Osteoblast (primary cell): ENCODE results near the gene MFSD2B. TPM values are rescaled to one million over a fixed set of nuclear protein-coding genes. Genes with fewer than 3 reads are reported as not detected.

Source experiments
- DNase-seq: peaks from one replicate; pipeline ENCODE4 v3.0.0; 2011; ENCODE audit warnings: low spot score, mixed read lengths; ENCODE audit not compliant: insufficient read length; ENCODE audit errors: missing footprints
- H2AFZ ChIP-seq: 2 replicates; pipeline ENCODE4 v1.6.0; 2011; ENCODE audit warnings: mild to moderate bottlenecking, low read length
- H3K27ac ChIP-seq: 2 replicates; pipeline ENCODE4 v1.5.1; 2011; ENCODE audit warnings: mild to moderate bottlenecking, low read depth, low read length, moderate library complexity
- H3K27me3 ChIP-seq: 2 replicates; pipeline ENCODE4 v1.6.0; 2012; ENCODE audit warnings: mild to moderate bottlenecking, control low read depth, inconsistent platforms, low read length, moderate library complexity; ENCODE audit not compliant: insufficient read depth
- H3K36me3 ChIP-seq: 2 replicates; pipeline ENCODE4 v1.5.1; 2011; ENCODE audit warnings: mild to moderate bottlenecking, low read length, control low read depth, moderate library complexity; ENCODE audit not compliant: insufficient read depth
- H3K4me1 ChIP-seq: 2 replicates; pipeline ENCODE4 v1.5.1; 2011; ENCODE audit warnings: mild to moderate bottlenecking, low read length, control low read depth, moderate library complexity; ENCODE audit not compliant: insufficient read depth
- H3K4me2 ChIP-seq: 2 replicates; pipeline ENCODE4 v1.6.0; 2011; ENCODE audit warnings: mild to moderate bottlenecking, low read length; ENCODE audit not compliant: insufficient read depth
- H3K4me3 ChIP-seq: fragments of 200-600 bp; sonication (generic); 3 replicates; pipeline ENCODE4 v1.5.1; 2012; ENCODE audit warnings: mild to moderate bottlenecking, low read length, inconsistent platforms; ENCODE audit not compliant: insufficient read depth
- H3K79me2 ChIP-seq: 2 replicates; pipeline ENCODE4 v1.6.0; 2012; ENCODE audit warnings: mild to moderate bottlenecking, low read length, control low read depth, inconsistent platforms; ENCODE audit not compliant: insufficient read depth
- H3K9me3 ChIP-seq: 2 replicates; pipeline ENCODE4 v1.5.1; 2011; ENCODE audit warnings: low read depth, low read length, control low read depth
- H4K20me1 ChIP-seq: 2 replicates; pipeline ENCODE4 v1.6.0; 2012; ENCODE audit warnings: mild to moderate bottlenecking, low read length, control low read depth; ENCODE audit not compliant: insufficient read depth
- CTCF ChIP-seq: IDR thresholded peaks from 2 replicates; pipeline ENCODE4 v1.5.1; 2011; ENCODE audit warnings: mild to moderate bottlenecking, low read depth, low read length, moderate library complexity; ENCODE audit errors: extremely low read depth
- total RNA-seq: library from RNA; depleted of rRNA; stranded (reverse); fragments of >200 nt; gene quantifications from 2 replicates; pipeline ENCODE4 v1.2.3, GENCODE V29; 2012

MFSD2B gene
- total RNA-seq, 1 donor = 0.36 TPM

GRCh38 chr2:24008672-24009366 lies 1.1 kb upstream of the MFSD2B start:
- H3K4me1 ChIP-seq = peaks cover 10% of the 10 kb centered on the region
- H3K4me2 ChIP-seq = peak overlapping the region; percentile 84
- peak overlapping the region; percentile 54 for H3K4me3 ChIP-seq
- H3K9me3 ChIP-seq = no peaks in the 10 kb centered on the region
- H3K79me2 ChIP-seq = no peaks in the 10 kb centered on the region
- no peak for DNase-seq
- TF ChIP-seq CTCF = no peak
- no peaks in the 10 kb centered on the region for H4K20me1 ChIP-seq
- no peak overlapping the region for H3K27ac ChIP-seq
- no peaks in the 10 kb centered on the region for H3K27me3 ChIP-seq
- H2AFZ ChIP-seq = no peak overlapping the region
- no peaks in the 10 kb centered on the region for H3K36me3 ChIP-seq

- H3K9me3 ChIP-seq = no peaks in the 10 kb centered on the region
- no peak for DNase-seq
- TF ChIP-seq CTCF = no peak
- H2AFZ ChIP-seq = peak overlapping the region; percentile 6
- H3K27me3 ChIP-seq = no peaks in the 10 kb centered on the region
- H3K36me3 ChIP-seq = no peaks in the 10 kb centered on the region
- no peak overlapping the region for H3K27ac ChIP-seq
- no peaks in the 10 kb centered on the region for H3K79me2 ChIP-seq
- no peaks in the 10 kb centered on the region for H4K20me1 ChIP-seq
- H3K4me2 ChIP-seq = peak overlapping the region; percentile 84
- peaks cover 10% of the 10 kb centered on the region for H3K4me1 ChIP-seq
- H3K4me3 ChIP-seq = peak overlapping the region; percentile 70
These were observed 562 bp upstream of the MFSD2B start for GRCh38 chr2:24009367-24009679.

GRCh38 chr2:24010477-24011249 lies 778 bp downstream of the MFSD2B start:
- H3K79me2 ChIP-seq = no peaks in the 10 kb centered on the region
- TF ChIP-seq CTCF = no peak
- peak overlapping the region; percentile 84 for H3K4me2 ChIP-seq
- no peaks in the 10 kb centered on the region for H3K36me3 ChIP-seq
- H3K27me3 ChIP-seq = no peaks in the 10 kb centered on the region
- peaks cover 18% of the 10 kb centered on the region for H3K4me1 ChIP-seq
- H3K27ac ChIP-seq = no peak overlapping the region
- H3K4me3 ChIP-seq = peak overlapping the region; percentile 70
- no peak for DNase-seq
- no peaks in the 10 kb centered on the region for H3K9me3 ChIP-seq
- peak overlapping the region; percentile 51 for H2AFZ ChIP-seq
- no peaks in the 10 kb centered on the region for H4K20me1 ChIP-seq

GRCh38 chr2:24011250-24012104 lies 1.6 kb downstream of the MFSD2B start:
- peaks cover 26% of the 10 kb centered on the region for H3K4me1 ChIP-seq
- H4K20me1 ChIP-seq = no peaks in the 10 kb centered on the region
- H3K9me3 ChIP-seq = no peaks in the 10 kb centered on the region
- no peaks in the 10 kb centered on the region for H3K36me3 ChIP-seq
- H3K79me2 ChIP-seq = no peaks in the 10 kb centered on the region
- H3K4me2 ChIP-seq = no peak overlapping the region
- H2AFZ ChIP-seq = no peak overlapping the region
- H3K27ac ChIP-seq = no peak overlapping the region
- H3K27me3 ChIP-seq = no peaks in the 10 kb centered on the region
- H3K4me3 ChIP-seq = no peak overlapping the region
- no peak for TF ChIP-seq CTCF
- peak; percentile 58 for DNase-seq
